ENCODE results near the gene CEL. TPM values are rescaled to one million over a fixed set of nuclear protein-coding genes. Genes with fewer than 3 reads are reported as not detected.
A peak's percentile ranks its signal among the peaks of the same experiment; 100 is the strongest.

CEL gene
- total RNA-seq, 2 donors from 2014 or later = 0.42 TPM; not detected in 1

GRCh38 chr9:133107961-133108793 lies 46.4 kb downstream of the CEL start:
- Mint-ChIP-seq H3K36me3 (ENCODE audit: low read depth) (peaks cover 7% of the 10 kb centered on the region), H3K4me3 (peak overlapping the region; percentile 56), H3K27me3 (no peaks in the 10 kb centered on the region), H3K4me1 (peaks cover 18% of the 10 kb centered on the region), H3K27ac (peak overlapping the region; percentile 93)
- DNase-seq (no peak), ATAC-seq (no peak)
- no peaks in the 10 kb centered on the region for H3K9me3 ChIP-seq (ENCODE audit: control insufficient read depth, low read length, poor library complexity, severe bottlenecking)

GRCh38 chr9:133108794-133109641 lies 47.2 kb downstream of the CEL start:
- DNase-seq = no peak
- no peaks in the 10 kb centered on the region for H3K9me3 ChIP-seq (ENCODE audit: control insufficient read depth, low read length, poor library complexity, severe bottlenecking)
- no peaks in the 10 kb centered on the region for H3K27me3 Mint-ChIP-seq
- no peak for ATAC-seq
- peaks cover 25% of the 10 kb centered on the region for H3K4me1 Mint-ChIP-seq
- peaks cover 6% of the 10 kb centered on the region for H3K36me3 Mint-ChIP-seq (ENCODE audit: low read depth)
- H3K4me3 Mint-ChIP-seq = peak overlapping the region; percentile 56
- peak overlapping the region; percentile 93 for H3K27ac Mint-ChIP-seq

- DNase-seq = no peak
- peak overlapping the region; percentile 63 for H3K4me3 Mint-ChIP-seq
Observed at GRCh38 chr9:133109931-133110650, 48.3 kb downstream of the CEL start.

GRCh38 chr9:133111808-133112662 lies 50.3 kb downstream of the CEL start:
- H3K36me3 Mint-ChIP-seq (ENCODE audit: low read depth) = peaks cover 3% of the 10 kb centered on the region
- DNase-seq (no peak), ATAC-seq (no peak)
- peaks cover 37% of the 10 kb centered on the region for H3K4me1 Mint-ChIP-seq
- no peaks in the 10 kb centered on the region for H3K27me3 Mint-ChIP-seq
- H3K9me3 ChIP-seq (ENCODE audit: control insufficient read depth, low read length, poor library complexity, severe bottlenecking) = no peaks in the 10 kb centered on the region
- peak overlapping the region; percentile 55 for H3K4me3 Mint-ChIP-seq
- H3K27ac Mint-ChIP-seq = peak overlapping the region; percentile 93

More at GRCh38 chr9:133109931-133110650, 48.3 kb downstream of the CEL start:
- Mint-ChIP-seq H3K36me3 (ENCODE audit: low read depth) (peaks cover 6% of the 10 kb centered on the region), H3K27me3 (no peaks in the 10 kb centered on the region), H3K27ac (peak overlapping the region; percentile 93), H3K4me1 (peaks cover 31% of the 10 kb centered on the region)
- no peaks in the 10 kb centered on the region for H3K9me3 ChIP-seq (ENCODE audit: control insufficient read depth, low read length, poor library complexity, severe bottlenecking)
- no peak for ATAC-seq

GRCh38 chr9:133112663-133113026 lies 50.9 kb downstream of the CEL start:
- peaks cover 3% of the 10 kb centered on the region for H3K36me3 Mint-ChIP-seq (ENCODE audit: low read depth)
- H3K27ac Mint-ChIP-seq = peak overlapping the region; percentile 93
- ATAC-seq (peak; percentile 75), DNase-seq (peak; percentile 37 to 50 (median 38))
- H3K27me3 Mint-ChIP-seq = no peaks in the 10 kb centered on the region
- H3K4me3 Mint-ChIP-seq = peak overlapping the region; percentile 55
- peaks cover 43% of the 10 kb centered on the region for H3K4me1 Mint-ChIP-seq
- no peaks in the 10 kb centered on the region for H3K9me3 ChIP-seq (ENCODE audit: control insufficient read depth, low read length, poor library complexity, severe bottlenecking)

- no peak for DNase-seq
- Mint-ChIP-seq H3K4me3 (peak overlapping the region; percentile 67), H3K27ac (peak overlapping the region; percentile 93), H3K4me1 (peaks cover 48% of the 10 kb centered on the region), H3K36me3 (ENCODE audit: low read depth) (peaks cover 3% of the 10 kb centered on the region), H3K27me3 (no peaks in the 10 kb centered on the region)
- ATAC-seq = no peak
- no peaks in the 10 kb centered on the region for H3K9me3 ChIP-seq (ENCODE audit: control insufficient read depth, low read length, poor library complexity, severe bottlenecking)
Observed at GRCh38 chr9:133113163-133113948, 51.6 kb downstream of the CEL start.

GRCh38 chr9:133113949-133114885 lies 52.4 kb downstream of the CEL start:
- H3K9me3 ChIP-seq (ENCODE audit: control insufficient read depth, low read length, poor library complexity, severe bottlenecking) = no peaks in the 10 kb centered on the region
- DNase-seq (no peak), ATAC-seq (no peak)
- H3K27me3 Mint-ChIP-seq = no peaks in the 10 kb centered on the region
- H3K36me3 Mint-ChIP-seq (ENCODE audit: low read depth) = peaks cover 3% of the 10 kb centered on the region
- peaks cover 54% of the 10 kb centered on the region for H3K4me1 Mint-ChIP-seq
- H3K4me3 Mint-ChIP-seq = peak overlapping the region; percentile 67
- H3K27ac Mint-ChIP-seq = peak overlapping the region; percentile 93

- peak overlapping the region; percentile 93 for H3K27ac Mint-ChIP-seq
- ATAC-seq = no peak
- no peaks in the 10 kb centered on the region for H3K27me3 Mint-ChIP-seq
- no peaks in the 10 kb centered on the region for H3K36me3 Mint-ChIP-seq (ENCODE audit: low read depth)
- peak overlapping the region; percentile 77 for H3K4me3 Mint-ChIP-seq
- no peak for DNase-seq
- H3K9me3 ChIP-seq (ENCODE audit: control insufficient read depth, low read length, poor library complexity, severe bottlenecking) = no peaks in the 10 kb centered on the region
- H3K4me1 Mint-ChIP-seq = peaks cover 57% of the 10 kb centered on the region
Observed at GRCh38 chr9:133114886-133115603, 53.3 kb downstream of the CEL start.

- peak in 1 of 3 donors; percentile 44 for DNase-seq
- Mint-ChIP-seq H3K27ac (peak overlapping the region; percentile 93), H3K27me3 (no peaks in the 10 kb centered on the region), H3K36me3 (ENCODE audit: low read depth) (no peaks in the 10 kb centered on the region), H3K4me1 (peaks cover 57% of the 10 kb centered on the region), H3K4me3 (peak overlapping the region; percentile 77)
- H3K9me3 ChIP-seq (ENCODE audit: control insufficient read depth, low read length, poor library complexity, severe bottlenecking) = no peaks in the 10 kb centered on the region
- ATAC-seq = peak; percentile 54
Observed at GRCh38 chr9:133115604-133116345, 54.0 kb downstream of the CEL start.
